ENCODE results near the gene DCDC1. TPM values are rescaled to one million over a fixed set of nuclear protein-coding genes. Genes with fewer than 3 reads are reported as not detected.

DCDC1 gene
- total RNA-seq, 1 donor from 2014 or later = not detected

Other genes starting within 250 kb of the DCDC1 start
- 8.7 and 13.8 TPM in 2 replicates for gene DNAJC24, start 121 bp upstream of the DCDC1 start, total RNA-seq
- 3.9 and 6.0 TPM in 2 replicates for gene IMMP1L, start 139.9 kb upstream of the DCDC1 start, total RNA-seq
- 17.3 and 24.0 TPM in 2 replicates for gene ELP4, start 140.0 kb upstream of the DCDC1 start, total RNA-seq

Data from glomerular endothelial cell (primary cell).